CMK (cell line): ENCODE results near the gene RPL10.

ENCODE experiments used
- DNase-seq: peaks from one replicate; pipeline ENCODE4 v3.0.0-alpha.2; 2010; ENCODE audit warnings: low read depth

RPL10 gene

DNA sequence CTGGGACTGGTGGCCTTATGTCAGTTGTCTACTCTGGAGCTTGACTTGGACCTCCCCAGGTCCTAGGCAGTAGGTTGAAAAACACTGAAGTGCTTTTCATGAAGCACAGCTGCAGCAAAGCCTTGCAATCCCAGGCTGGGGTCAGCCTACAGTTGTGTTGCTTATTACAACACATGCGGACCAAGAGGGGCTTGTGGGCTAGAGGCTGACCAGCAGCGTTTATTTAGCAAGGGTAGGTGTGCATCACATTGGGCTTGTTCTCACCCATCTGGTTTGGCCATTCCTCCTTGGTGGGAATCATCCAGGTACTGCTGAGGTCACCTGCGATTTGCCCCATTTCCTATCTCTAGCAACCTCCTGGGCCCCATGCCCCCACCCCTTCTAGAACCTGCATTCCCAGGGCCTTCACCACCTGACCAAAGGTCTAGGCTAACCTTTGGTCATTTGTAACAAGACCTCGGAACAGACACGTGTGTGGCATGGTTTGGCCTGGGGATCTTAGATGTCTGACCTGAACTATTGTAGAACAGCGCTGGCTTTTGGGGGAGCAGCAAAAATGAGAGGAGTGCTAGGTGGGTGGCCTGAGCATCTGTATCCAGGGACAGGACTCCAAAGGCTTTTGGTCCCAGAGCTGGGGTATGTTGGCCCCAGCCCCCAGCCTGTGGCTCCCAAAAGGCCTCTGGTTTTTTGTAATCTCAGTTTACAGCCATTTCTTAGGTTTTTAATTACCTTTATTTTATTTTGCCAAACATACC, 3.0 kb downstream of the RPL10 start:
- no peak for DNase-seq

DNA sequence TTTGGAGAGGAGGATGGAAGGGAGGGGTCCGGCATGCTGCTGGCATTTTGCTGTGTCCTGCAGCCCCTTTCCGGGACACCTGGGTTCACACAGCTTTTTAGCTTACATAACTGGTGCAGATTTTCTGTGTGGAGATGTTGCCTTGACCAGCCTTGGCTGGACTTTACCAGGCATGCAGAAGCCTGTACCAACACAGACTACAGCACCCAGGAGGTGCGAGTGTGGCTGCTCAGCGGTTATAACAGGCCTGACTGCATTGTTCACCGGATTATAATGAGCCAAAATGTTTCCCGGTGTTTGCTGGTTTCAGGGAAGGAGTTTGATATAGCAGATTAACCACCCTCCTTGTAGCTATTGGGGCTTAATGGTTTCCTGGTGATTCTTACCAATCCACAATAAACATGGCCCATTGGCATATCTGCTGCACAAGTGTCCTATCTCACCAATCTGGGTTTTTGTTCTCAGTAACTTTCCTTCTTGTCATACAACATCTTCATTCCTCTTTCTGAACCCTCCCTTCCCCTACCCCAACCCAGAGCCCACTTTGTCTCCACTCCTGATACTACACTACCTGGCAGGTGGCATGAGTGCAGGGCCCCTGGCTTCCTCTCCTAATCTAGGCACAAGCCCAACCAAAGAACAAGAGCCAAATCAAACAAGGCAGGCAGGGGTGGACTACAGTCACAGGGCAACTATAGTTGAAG, 3.9 kb downstream of the RPL10 start:
- DNase-seq, result no peak

DNA sequence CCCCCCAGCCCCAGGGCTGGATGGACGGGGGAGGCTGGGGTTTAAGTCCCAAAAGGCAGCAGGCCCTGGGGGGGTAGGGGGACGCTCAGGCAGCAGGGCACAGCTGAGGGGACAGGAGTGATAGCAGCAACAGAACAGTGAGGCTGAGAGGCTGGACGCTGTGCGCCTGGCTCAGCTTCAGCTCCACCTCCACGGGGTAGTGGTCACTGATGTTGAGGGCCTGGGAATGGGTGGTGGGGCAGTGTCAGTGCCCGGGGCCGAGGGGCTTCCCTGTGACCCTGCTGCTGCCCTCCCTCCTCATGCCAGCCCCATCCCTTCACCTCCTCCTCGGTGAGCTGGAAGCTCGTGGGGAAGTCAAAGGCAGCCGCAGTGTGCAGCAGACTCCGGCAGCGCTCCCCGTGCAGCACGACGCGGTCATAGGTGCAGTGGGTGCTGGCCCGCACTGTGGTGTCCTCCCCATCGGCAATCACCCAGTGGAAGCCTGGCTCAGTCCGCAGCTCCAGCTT, 4.5 kb downstream of the RPL10 start:
- no peak for DNase-seq

- DNase-seq, result no peak
Measured at GRCh38 chrX:154403192-154403591, 5.0 kb downstream of the RPL10 start.

DNA sequence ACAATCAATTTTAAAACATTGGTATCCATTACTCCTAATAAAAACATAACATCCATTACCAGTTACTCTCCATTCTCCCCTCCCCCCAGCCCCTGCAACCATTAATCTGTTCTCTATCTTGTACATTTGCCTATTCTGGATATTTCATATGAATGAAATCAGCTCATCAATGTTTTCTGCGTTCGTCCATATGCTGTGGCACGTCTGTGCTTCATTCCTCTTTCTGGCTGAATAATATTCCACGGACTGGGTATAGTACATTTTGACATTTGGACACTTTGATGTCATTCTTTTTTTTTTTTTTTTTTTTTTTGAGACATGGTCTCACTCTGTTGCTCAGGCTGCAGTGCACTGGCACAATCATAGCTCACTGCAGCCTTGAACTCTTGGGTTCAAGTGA, 5.7 kb downstream of the RPL10 start:
- no peak for DNase-seq

DNA sequence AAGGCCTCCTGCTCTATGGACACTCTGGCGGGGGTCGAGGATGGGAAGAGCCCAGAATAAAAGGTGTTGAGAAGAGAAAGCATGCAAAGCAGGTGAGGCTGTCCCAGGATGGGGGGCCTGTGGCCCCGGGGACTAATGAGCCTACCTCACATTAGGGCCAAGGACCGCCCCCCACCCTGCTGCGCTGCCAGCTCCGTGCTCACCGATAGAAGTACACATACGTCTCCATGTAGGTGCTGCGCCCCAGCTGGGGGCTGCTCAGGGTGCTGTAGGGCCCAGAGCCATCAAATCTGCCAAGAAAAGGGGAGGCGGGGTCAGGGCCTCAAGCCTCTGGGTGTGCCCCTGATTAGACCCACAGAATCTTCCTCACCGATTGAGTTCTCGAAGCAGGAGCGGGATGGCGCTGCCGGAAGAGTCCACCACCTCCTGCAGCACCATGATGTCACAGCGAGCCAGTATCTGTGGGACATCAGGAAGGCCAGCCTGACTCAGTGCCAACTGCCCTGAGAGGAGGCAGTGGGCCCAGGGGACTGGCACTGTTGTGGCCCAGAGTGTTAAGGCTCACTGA, 6.5 kb downstream of the RPL10 start:
- no peak for DNase-seq

- DNase-seq, result no peak
Measured at GRCh38 chrX:154408659-154409221, 10.6 kb downstream of the RPL10 start.

DNA sequence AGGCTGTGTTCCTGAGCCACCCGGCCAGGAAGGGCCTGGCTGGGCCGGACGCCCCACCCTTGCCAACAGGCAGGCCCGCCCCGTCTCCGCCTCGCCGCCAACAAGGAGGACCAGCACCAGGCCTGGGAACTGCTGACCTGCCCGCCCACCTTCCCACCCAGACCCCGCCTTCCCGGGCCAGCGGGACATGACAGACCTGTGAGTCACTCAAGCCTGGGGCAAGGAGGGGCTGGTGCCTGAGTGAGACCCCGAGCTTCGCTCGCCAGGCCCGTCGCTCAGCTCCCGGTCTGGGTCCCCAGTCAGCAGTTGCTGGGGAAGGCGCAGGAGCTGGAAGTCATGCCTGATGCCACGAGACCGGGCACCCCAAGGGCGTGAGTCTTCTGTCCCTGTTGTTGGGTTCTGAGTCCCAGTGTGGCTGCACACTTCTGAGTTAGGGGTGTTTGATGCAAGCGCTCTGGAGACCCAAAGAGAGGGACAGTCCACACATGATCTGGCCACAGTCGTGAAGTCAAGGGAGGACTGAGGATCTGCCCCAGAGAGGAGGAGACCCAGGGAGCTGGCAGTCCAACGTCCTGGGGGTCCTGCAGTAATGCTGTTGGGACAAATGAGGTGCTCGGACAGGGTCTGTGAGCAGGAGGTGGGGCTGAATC, 11.2 kb downstream of the RPL10 start, which contains the start of gene DNASE1L1:
DNASE1L1 (minus strand) TSS at position 33 of the 650 bp plus-strand sequence. CDS start 3,686 bp downstream, outside the sequence.
- DNase-seq, result no peak

- no peak for DNase-seq
Measured at GRCh38 chrX:154411981-154412340, 13.8 kb downstream of the RPL10 start.

- DNase-seq, result no peak
Measured at GRCh38 chrX:154412468-154412867, 14.3 kb downstream of the RPL10 start.

GRCh38 chrX:154413142-154413541, 15.0 kb downstream of the RPL10 start:
- DNase-seq, result no peak

GRCh38 chrX:154417157-154417556, 19.0 kb downstream of the RPL10 start:
- DNase-seq, result no peak

DNA sequence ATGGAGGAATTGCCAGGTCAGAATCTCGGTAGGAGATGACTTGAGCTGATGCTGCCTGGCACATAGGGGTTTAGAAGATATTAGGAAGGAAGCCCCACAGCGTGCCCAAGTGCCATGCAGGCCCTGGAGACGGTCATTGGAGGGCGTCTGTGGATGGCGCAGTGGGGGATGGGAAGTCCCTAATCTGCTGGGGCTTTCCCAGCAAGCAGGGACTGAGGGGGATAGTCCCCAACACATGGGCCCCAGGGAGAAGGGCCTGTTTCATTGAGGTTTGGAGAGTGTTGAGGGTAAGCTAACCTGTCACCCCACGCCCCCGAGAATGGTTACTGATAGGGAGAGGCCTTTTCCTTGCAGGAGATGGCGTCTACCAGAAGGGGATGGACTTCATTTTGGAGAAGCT, 21.0 kb downstream of the RPL10 start:
- DNase-seq, result no peak

DNA sequence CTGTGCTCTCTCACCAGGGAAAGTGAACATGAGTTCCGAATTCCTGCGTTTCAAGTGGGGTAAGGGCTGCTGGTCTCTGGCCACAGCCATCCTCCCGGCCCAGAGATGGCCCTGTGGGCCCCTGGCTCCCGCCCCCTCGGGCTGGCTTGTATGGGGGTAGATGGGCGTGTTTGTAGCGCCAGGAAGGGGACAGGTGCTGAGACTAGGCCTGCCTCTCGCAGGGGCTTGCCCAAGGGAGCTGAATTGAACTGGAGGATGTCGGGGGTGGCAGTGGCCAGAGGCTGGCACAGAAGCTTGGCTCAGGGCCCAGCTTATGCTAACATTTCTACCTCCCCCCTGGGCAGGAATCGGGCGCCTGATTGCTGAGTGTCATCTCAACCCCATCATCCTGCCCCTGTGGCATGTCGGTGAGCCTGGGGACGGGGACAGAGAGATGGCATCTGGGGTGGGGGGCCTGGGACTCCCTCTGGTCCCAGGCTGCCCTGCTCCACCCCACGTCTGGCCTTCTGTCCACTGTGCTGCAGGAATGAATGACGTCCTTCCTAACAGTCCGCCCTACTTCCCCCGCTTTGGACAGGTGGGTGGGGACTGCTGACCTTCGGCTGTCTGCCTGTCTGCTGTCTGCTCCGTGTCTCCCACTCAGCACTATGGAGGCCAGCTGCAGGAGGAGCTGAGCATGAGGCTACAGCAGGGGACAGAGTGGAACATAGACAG, 21.7 kb downstream of the RPL10 start:
- DNase-seq, result no peak

GRCh38 chrX:154420402-154420756, 22.2 kb downstream of the RPL10 start:
- DNase-seq, result no peak

DNA sequence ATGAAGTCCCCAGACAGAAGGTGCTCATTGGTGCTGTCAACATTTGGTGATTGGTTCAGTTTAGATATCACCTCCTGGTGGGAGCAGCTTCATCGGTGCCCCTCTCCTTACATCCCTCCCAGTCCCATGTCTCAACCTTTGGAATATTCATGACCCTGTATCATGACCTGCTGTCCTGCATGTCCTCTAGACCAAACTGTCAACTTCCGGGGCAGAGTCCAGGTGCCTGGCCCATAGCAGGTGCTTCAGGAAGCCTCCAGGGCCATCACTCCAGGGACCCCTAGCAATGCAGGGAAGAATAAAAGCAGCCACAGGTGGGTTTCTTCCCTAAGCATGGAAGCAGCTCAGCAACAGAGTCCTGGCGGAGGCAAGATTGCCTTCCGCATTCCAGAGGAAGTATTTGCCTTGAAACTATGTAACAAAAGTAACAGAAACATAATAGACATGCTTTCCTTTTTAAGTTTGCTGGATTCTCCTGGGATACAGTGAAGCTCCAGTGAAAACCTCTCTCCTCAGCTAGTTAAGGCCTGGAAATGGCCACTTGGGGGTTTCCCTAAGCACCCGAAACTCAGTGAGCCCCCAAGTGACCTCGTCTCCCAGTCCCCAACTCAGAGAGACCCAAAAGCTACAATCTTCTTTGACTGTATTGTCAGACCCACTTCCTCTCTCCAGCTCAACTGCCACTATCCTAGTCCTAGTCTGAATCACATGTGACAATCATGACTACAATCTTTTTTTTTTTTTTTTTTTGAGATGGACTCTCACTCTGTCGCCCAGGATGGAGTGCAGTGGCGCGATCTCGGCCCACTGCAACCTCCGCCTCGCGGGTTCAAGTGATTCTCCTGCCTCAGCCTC, 29.0 kb downstream of the RPL10 start:
- DNase-seq, result no peak

- no peak for DNase-seq
Measured at GRCh38 chrX:154428176-154429171, 30.3 kb downstream of the RPL10 start, which contains the start of gene ATP6AP1. Gene ATP6AP1, plus strand, starts transcription at chrX:154428677. Its CDS starts 16 bp downstream, at chrX:154428693.

GRCh38 chrX:154429711-154430110, 31.5 kb downstream of the RPL10 start:
- no peak for DNase-seq

GRCh38 chrX:154430479-154430878, 32.3 kb downstream of the RPL10 start:
- DNase-seq, result no peak
